ENCODE results near the gene NEK10.

GRCh38 chr3:27093771-27094170 lies 275.4 kb downstream of the NEK10 start:
- no peak for TF ChIP-seq POLR2A (IDR thresholded peaks at IDR 0.05)
- no peak for TF ChIP-seq CTCF (IDR thresholded peaks at IDR 0.05)
